ENCODE data around the gene PPP1R14C.

PPP1R14C gene

GRCh38 chr6:150142670-150143515, at the start of gene PPP1R14C:
TSS of gene PPP1R14C (plus strand) at chr6:150143044. CDS start at chr6:150143193, 149 bp downstream.
- no peak for DNase-seq (ENCODE audit: low read depth in 1 of 2, low spot score in 1 of 2)

GRCh38 chr6:150093397-150093796, 49.4 kb upstream of the PPP1R14C start:
- no peak for DNase-seq (ENCODE audit: low read depth in 1 of 2, low spot score in 1 of 2)

GRCh38 chr6:150098155-150098554, 44.7 kb upstream of the PPP1R14C start:
- DNase-seq (ENCODE audit: low read depth in 1 of 2, low spot score in 1 of 2): no peak

GRCh38 chr6:150099546-150099945, 43.3 kb upstream of the PPP1R14C start:
- no peak for DNase-seq (ENCODE audit: low read depth in 1 of 2, low spot score in 1 of 2)

- DNase-seq (ENCODE audit: low read depth in 1 of 2, low spot score in 1 of 2): no peak
Observed at GRCh38 chr6:150099953-150100352, 42.9 kb upstream of the PPP1R14C start.

- DNase-seq (ENCODE audit: low read depth in 1 of 2, low spot score in 1 of 2): no peak
Observed at GRCh38 chr6:150100745-150101144, 42.1 kb upstream of the PPP1R14C start.

- DNase-seq (ENCODE audit: low read depth in 1 of 2, low spot score in 1 of 2): no peak
Observed at GRCh38 chr6:150102750-150103270, 40.0 kb upstream of the PPP1R14C start.

- DNase-seq (ENCODE audit: low read depth in 1 of 2, low spot score in 1 of 2): no peak
Observed at GRCh38 chr6:150112233-150112632, 30.6 kb upstream of the PPP1R14C start.

GRCh38 chr6:150115769-150116168, 27.1 kb upstream of the PPP1R14C start:
- DNase-seq (ENCODE audit: low read depth in 1 of 2, low spot score in 1 of 2): no peak

GRCh38 chr6:150116200-150116800, 26.5 kb upstream of the PPP1R14C start:
- no peak for DNase-seq (ENCODE audit: low read depth in 1 of 2, low spot score in 1 of 2)

GRCh38 chr6:150118203-150118602, 24.6 kb upstream of the PPP1R14C start:
- DNase-seq (ENCODE audit: low read depth in 1 of 2, low spot score in 1 of 2): no peak

- DNase-seq (ENCODE audit: low read depth in 1 of 2, low spot score in 1 of 2): no peak
Observed at GRCh38 chr6:150118627-150119026, 24.2 kb upstream of the PPP1R14C start.

- no peak for DNase-seq (ENCODE audit: low read depth in 1 of 2, low spot score in 1 of 2)
Observed at GRCh38 chr6:150119173-150119572, 23.7 kb upstream of the PPP1R14C start.

GRCh38 chr6:150123645-150124044, 19.2 kb upstream of the PPP1R14C start:
- DNase-seq (ENCODE audit: low read depth in 1 of 2, low spot score in 1 of 2): no peak

- DNase-seq (ENCODE audit: low read depth in 1 of 2, low spot score in 1 of 2): no peak
Observed at GRCh38 chr6:150124235-150124634, 18.6 kb upstream of the PPP1R14C start.

- DNase-seq (ENCODE audit: low read depth in 1 of 2, low spot score in 1 of 2): no peak
Observed at GRCh38 chr6:150126641-150127291, 16.1 kb upstream of the PPP1R14C start.

GRCh38 chr6:150128425-150128824, 14.4 kb upstream of the PPP1R14C start:
- DNase-seq (ENCODE audit: low read depth in 1 of 2, low spot score in 1 of 2): no peak

GRCh38 chr6:150129616-150130505, 13.0 kb upstream of the PPP1R14C start:
- DNase-seq (ENCODE audit: low read depth in 1 of 2, low spot score in 1 of 2): no peak

GRCh38 chr6:150133686-150134085, 9.2 kb upstream of the PPP1R14C start:
- no peak for DNase-seq (ENCODE audit: low read depth in 1 of 2, low spot score in 1 of 2)

- no peak for DNase-seq (ENCODE audit: low read depth in 1 of 2, low spot score in 1 of 2)
Observed at GRCh38 chr6:150134280-150134920, 8.4 kb upstream of the PPP1R14C start.

Data from activated CD4-positive, alpha-beta T cell treated with anti-CD3 and anti-CD28 coated beads, Interleukin-2, amount 50 U/mL, for 24 hours (primary cell).